GM18951 (cell line): ENCODE measurements around the gene MFAP3L.

Experiments used
- POLR2A ChIP-seq: IDR thresholded peaks from 4 replicates; pipeline ENCODE4 v1.6.1; 2011; ENCODE audit warnings: mild to moderate bottlenecking; ENCODE audit not compliant: insufficient read length, insufficient read depth; ENCODE audit errors: extremely low read depth
- in situ Hi-C: fragments of 300-500 bp; cut with MboI; formaldehyde crosslinking; loops from one replicate; pipeline ENCODE4 v1.12.0; 2022; ENCODE audit warnings: low sequenced_read_pairs, mixed read lengths, inconsistent platforms; ENCODE audit not compliant: unreplicated experiment

MFAP3L gene

DNA sequence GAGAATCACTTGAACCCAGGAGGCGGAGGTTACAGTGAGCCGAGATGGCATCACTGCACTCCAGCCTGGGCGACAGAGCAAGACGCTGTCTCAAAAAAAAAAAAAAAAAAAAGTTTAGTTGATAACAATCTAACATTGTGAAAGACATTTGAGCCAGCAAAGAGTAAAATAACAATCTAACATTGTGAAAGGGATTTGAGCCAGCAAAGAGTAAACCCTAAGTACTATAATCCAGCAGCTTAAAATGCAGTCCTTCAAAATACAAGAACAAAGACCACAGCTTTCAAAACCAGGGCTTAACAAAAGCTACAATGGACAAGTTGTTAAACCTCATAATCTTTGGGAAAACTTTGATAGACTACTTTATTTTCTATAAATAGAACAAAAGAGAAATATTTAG is 16.9 kb downstream of the MFAP3L start:
- in situ Hi-C loops, result no loop called here
- TF ChIP-seq POLR2A, result no peak

DNA sequence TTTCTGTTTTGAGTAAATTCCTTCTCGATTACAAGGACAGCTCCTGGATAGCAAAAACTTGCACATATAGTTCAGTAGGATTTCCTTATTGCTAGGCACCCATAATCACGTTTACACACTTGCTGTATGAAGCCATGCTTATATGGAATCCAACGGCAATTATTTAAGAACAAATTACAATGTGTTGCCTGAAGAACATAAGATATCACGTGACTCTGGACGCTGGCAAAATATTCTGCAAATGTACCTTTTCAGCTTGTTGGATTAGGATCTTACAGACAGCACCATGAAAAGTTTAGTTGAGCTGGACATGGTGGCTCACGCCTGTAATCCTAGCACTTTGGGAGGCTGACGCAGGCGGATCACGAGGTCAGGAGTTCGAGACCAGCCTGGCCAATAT is 17.4 kb downstream of the MFAP3L start:
- TF ChIP-seq POLR2A, result no peak

DNA sequence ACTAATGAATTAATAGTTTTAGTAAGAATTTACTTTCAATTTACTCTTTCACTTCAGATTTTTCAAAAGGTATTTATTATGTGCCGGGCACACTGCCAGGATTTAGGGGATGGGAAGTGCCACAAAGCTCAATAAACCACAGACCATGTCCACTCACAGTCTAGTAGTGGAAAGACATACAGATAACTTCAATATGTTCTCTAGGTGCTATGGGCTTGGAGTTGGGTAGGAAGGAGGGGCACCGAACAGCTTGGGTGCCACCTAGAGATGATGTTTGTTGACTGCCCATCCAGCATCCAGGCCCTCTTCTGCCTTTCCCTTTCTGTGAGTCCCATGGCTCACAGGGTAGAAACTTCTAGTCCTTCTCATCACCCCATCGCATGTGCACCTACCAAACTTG is 17.8 kb downstream of the MFAP3L start:
- TF ChIP-seq POLR2A, result no peak
- in situ Hi-C loops, result no loop called here

More for the DNA sequence above, 17.4 kb downstream of the MFAP3L start:
- in situ Hi-C loops, result no loop called here

DNA sequence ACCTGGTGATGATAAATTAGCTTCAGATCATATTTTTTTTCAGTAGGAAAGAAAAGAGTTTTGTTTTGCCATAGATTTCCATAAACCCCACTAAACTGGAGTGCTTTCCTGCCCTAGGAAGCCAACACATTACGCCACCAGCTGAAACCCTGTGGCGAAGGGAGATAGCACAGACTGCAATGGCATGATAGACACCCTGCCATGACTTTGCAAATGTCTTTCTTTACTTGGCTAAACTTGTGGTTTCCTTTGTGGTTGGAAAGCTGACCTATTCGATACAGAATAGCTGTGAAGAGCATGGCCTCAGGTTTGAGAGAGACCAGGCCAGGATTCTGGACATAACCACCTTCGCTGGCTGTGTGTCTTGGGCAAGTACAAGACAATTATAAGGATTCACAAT is 19.1 kb downstream of the MFAP3L start:
- in situ Hi-C loops, result no loop called here
- TF ChIP-seq POLR2A, result no peak

DNA sequence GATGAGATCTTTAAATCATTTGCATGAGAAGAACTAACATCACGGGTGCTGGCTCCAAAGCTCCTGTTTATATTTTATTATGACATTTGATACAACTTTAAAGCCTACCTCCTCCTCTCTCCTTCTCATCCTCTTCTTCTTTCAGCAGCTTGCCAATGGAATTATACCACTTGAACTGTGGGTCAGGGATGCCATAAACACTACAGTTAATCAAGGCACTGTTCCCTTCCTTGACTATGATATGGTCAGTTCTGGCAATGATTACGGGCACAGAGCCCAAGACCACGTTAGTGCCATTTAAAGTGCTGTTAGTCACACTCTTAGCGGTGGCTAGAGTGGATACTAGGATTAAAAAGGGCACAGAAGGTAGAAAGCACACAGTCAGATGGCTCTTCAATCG is 20.7 kb downstream of the MFAP3L start:
- TF ChIP-seq POLR2A, result no peak
- in situ Hi-C loops, result no loop called here

DNA sequence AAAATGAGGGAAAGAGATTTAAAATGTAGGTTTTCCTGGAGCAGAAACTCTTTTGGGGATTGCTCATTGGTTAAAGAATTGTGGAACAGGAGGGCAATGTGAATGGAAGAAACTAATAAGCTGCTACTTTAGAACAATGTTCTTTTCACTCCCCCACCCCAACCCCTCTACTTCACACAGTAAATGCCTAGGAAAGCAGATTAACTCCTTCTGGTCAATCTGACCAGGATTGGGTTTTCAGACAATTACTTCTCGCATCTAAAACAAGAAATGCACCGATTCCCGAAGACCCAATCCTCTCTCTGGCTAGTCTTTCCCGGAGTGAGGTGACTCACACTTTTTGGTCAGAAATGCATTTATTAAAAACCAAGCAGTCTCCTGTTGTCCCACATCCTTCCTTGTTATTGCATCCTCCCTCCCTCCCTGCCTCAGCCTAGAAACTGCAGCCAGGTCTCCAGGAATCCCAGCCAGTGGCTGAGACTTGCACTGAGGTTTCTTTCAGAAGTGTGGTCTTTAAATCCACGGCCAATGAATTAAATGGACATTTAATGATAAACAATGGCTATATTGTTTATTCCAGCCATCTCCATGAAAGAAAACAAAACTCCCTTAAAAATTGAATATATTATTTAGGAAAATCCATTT is 21.4 kb downstream of the MFAP3L start:
- in situ Hi-C loops, result no loop called here
- TF ChIP-seq POLR2A, result no peak

DNA sequence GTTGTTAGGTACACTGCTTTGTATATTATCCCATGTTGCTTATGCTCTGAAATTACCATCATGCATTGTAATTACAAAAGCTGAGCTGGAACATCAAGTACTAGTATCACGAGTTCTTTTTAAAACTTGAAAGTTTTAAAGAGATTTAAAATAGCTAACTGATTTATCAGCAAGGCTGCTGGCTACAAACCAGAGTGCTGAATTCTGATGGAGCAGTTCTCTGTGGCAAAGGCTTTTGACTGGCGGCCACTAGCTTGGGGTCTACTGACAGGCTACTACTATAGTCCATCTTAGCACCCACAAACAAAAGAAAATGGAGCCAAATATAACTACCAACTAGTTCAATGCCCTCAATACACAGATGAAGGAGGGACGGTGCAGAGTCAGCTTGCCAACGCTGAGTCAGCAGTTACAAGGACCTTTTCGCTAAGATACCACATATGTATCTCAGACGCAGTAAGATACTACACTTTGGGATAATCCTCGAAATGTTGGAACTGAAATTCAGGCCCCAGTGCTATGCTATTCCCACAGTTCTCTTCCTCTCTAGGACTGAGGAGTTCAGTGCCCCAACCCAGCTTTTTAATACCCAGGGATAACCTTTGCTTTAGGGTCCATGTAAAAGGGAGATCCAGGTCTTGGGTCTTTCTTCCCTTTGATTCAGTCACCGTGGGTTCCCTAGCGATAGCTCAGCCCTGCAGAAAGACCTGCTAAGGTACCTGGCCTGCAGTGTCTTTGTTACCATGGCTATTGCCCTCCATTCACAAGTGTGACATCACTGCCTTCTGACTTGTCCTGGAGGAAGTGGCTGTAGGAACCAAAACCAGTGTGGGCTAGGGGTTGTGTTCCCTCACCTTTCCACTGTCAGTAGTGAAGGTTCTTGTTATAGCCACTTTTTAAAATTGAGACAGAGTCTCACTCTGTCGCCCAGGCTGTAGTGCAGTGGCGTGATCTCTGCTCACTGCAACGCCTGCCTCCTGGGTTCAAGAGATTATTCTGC is 22.8 kb downstream of the MFAP3L start:
- no peak for TF ChIP-seq POLR2A
- in situ Hi-C loops, result no loop called here

DNA sequence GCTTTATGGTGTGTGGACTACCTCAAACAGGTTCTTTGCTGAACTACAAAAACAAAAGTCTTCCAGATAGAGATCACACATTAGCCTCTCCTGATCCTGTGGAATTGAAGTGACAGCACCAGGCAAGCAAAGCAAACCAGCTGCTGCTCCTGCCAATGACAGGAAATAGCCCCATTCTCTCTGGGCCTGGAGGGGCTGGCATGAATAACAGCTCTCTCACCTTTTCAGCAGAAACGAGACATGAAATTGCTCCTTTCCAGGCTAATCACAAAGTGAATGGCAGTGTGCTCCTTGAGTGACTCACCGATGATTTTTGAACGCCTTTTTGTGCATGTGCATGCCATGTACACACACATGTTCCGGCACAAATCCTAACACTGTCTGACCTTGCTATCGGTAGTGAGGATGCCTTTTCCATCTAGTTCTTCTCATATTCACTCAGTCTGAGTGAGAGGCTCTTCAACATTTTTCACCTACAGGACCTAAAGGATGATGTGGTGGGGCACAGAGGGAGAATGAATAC is 24.4 kb downstream of the MFAP3L start:
- in situ Hi-C loops, result no loop called here
- TF ChIP-seq POLR2A, result no peak

DNA sequence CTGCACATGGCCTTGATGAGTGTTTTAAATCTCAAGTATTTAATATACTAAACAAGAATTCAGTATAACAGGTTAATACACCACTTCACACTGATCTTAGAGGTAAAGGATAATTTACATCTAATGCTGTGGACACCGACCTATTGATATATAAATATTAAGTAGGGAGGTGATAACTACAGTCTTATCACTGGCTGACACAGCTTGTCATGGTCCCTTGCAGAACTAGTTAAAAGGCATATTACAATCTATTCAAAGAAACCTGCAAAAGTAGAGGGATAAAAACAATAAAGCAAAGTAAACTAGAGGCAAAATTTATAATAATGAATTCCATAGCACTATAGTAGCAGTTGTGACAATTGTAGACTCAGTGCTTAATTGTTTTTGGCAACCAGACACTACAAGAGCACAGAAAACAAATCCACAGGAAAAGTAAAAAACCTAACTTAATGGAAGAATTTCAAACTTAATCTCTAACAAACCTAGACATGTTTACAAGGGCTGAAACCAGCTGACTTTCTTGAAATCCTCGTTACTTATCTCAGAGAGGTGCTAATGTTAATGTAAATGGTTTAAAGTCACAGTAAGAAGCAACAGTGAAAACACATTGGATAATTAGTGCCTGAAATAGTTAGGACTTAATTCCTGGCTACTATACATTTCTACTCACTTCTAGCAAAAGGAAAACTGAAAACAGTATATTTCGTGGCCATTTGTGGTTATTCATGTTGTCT is 25.0 kb downstream of the MFAP3L start:
- no peak for TF ChIP-seq POLR2A
- in situ Hi-C loops, result no loop called here

DNA sequence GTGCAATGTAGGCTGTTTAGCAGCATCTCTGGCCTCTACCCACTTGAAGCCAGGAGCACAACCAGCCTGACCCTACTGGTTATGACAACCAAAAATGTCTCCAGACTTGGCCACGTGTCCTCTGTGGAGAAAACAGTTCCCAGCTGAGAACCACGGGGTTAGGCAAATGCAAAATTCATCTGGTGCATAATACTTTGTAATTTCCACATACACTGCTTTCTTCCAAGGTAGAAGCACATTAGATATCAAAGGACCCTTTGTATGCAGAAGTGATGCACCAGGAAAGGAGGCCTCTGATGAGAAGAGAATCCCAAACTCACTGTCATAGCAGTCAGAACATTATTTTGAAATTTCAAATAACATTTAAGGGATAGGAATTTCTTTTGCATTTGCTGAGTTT is 26.3 kb downstream of the MFAP3L start:
- in situ Hi-C loops, result no loop called here
- TF ChIP-seq POLR2A, result no peak

DNA sequence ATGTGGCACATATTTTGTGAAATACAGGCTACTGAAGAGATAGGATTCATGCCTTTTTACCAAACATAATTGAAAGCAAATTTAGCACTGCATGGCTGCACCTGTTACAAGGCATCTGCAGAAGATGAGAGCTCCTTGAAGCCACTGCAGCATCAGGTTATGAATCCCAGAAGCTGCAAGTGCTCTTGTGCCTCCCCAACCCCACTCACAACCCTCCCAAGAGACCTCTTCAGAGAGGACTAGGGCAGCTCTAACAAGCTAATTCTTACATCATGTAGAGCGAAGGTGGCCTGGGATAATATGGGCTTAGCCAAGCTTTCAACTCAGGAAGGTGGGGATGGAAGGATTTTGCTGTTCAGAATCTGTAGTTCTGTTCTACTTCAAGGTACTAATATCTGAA is 27.2 kb downstream of the MFAP3L start:
- TF ChIP-seq POLR2A, result no peak
- in situ Hi-C loops, result no loop called here

DNA sequence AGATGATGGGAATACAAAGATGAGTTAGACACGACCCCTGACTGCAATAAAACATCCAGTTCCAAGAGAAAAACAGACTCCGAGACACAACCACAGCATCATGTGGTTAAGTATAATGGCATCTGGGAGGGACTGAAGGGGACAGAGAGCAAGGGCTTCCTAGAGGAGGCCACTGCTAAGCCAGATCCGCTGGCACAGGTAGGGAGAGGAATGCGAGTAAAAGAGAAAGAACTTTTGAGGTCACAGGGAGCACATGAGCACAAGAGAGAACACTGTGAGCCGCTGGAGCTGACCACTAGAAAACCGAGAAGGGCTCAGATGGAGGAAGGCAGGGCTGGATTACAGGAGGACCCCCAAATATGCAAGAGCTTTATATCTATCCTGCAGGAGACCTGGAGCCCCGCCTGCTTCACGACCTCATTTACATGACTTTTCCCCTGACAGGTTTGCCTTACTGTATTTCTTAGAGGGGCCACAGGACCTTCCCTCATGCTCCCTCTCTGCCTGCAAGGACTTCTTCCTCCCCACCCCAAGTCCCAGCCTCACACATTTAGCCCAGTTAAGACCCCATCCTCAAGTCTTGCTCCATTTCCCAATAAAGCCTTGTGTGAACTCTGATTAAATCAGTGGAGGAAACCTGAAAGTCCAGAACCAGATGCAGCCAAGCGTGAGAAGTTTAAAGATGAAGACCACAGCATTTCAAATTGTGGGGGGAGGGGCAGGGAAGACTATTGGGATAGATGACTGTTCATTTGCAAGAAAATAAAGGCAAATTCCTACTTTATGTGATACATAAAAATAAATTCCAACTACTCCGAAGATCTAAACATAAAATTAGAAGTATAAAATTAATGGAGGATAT is 29.6 kb downstream of the MFAP3L start:
- in situ Hi-C loops, result no loop called here
- TF ChIP-seq POLR2A, result no peak
